Gastrocnemius medialis (tissue), 4 donors: ENCODE results near the gene CLDN20.

ENCODE experiments used
- CTCF ChIP-seq, 5 experiments: fragments of 450-650 bp in 3 of 5; fragments of 200-600 bp in 2 of 5; sonication (generic) in 2 of 5; IDR thresholded peaks in 4 of 5; conservative IDR thresholded peaks in 1 of 5; 1 replicate in 4 of 5; 2 replicates in 1 of 5; pipeline ENCODE4 v1.5.1; 2016 to 2019; ENCODE audit warnings: antibody characterized with exemption in 5 of 5, mild to moderate bottlenecking in 3 of 5, moderate library complexity in 3 of 5
- POLR2A ChIP-seq, 2 donors: fragments of 450-650 bp; IDR thresholded peaks; one replicate each; pipeline ENCODE4 v1.6.1; 2017; ENCODE audit warnings: antibody characterized with exemption in 2 of 2, mild to moderate bottlenecking in 2 of 2, moderate library complexity in 2 of 2

- TF ChIP-seq CTCF (IDR thresholded peaks at IDR 0.05 in 4 of 5, conservative IDR thresholded peaks at IDR 0.05 in 1 of 5) (no peak), POLR2A (IDR thresholded peaks at IDR 0.05) (no peak)
These were observed 42.7 kb upstream of the CLDN20 start for GRCh38 chr6:155221086-155221485.
